Trophoblast cell (in vitro differentiated cells and primary cell): Measurements from ENCODE around the gene CGGBP1.

Experiments used
- DNase-seq, 2 donors: peaks; one replicate each; pipeline ENCODE4 v3.0.0-alpha.2; 2016
- H2AFZ ChIP-seq: 2 replicates; pipeline ENCODE4 v1.6.1; 2013; ENCODE audit warnings: low read length, moderate library complexity, mild to moderate bottlenecking; ENCODE audit not compliant: insufficient read depth, poor library complexity
- H2AK5ac ChIP-seq: 2 replicates; pipeline ENCODE4 v1.6.1; 2013; ENCODE audit warnings: mild to moderate bottlenecking, low read length
- H2BK120ac ChIP-seq: 2 replicates; pipeline ENCODE4 v1.6.1; 2013; ENCODE audit warnings: low read length, mild to moderate bottlenecking, moderate library complexity; ENCODE audit not compliant: insufficient read depth, poor library complexity
- H2BK12ac ChIP-seq: 2 replicates; pipeline ENCODE4 v1.6.1; 2013; ENCODE audit warnings: mild to moderate bottlenecking, low read length, moderate library complexity
- H2BK5ac ChIP-seq: 2 replicates; pipeline ENCODE4 v1.6.1; 2013; ENCODE audit warnings: low read length, low read depth, moderate library complexity, mild to moderate bottlenecking; ENCODE audit not compliant: poor library complexity
- H3K14ac ChIP-seq: 2 replicates; pipeline ENCODE4 v1.6.1; 2013; ENCODE audit warnings: mild to moderate bottlenecking, low read length
- H3K18ac ChIP-seq: 2 replicates; pipeline ENCODE4 v1.6.1; 2013; ENCODE audit warnings: mild to moderate bottlenecking, low read length
- H3K23ac ChIP-seq: 2 replicates; pipeline ENCODE4 v1.6.1; 2013; ENCODE audit warnings: low read length
- H3K27ac ChIP-seq: 2 replicates; pipeline ENCODE4 v1.5.1; 2013; ENCODE audit warnings: low read depth, mild to moderate bottlenecking, inconsistent platforms, low read length, moderate library complexity
- H3K27me3 ChIP-seq: 2 replicates; pipeline ENCODE4 v1.6.1; 2013; ENCODE audit warnings: inconsistent platforms, mild to moderate bottlenecking, low read length, moderate library complexity; ENCODE audit not compliant: insufficient read depth
- H3K36me3 ChIP-seq, 2 experiments: 1 replicate in 1 of 2; 2 replicates in 1 of 2; pipeline ENCODE4 v1.6.1; 2013; ENCODE audit warnings: low read length in 2 of 2, mild to moderate bottlenecking in 2 of 2, moderate library complexity in 1 of 2; ENCODE audit not compliant: insufficient read depth in 2 of 2, control insufficient read depth in 1 of 2
- H3K4ac ChIP-seq: 2 replicates; pipeline ENCODE4 v1.6.1; 2013; ENCODE audit warnings: low read depth, mild to moderate bottlenecking, low read length, moderate library complexity
- H3K4me1 ChIP-seq, 2 experiments: 1 replicate in 1 of 2; 2 replicates in 1 of 2; pipeline ENCODE4 v1.6.1; 2013; ENCODE audit warnings: low read length in 2 of 2, mild to moderate bottlenecking in 2 of 2, moderate library complexity in 1 of 2; ENCODE audit not compliant: insufficient read depth in 2 of 2, control insufficient read depth in 1 of 2
- H3K4me2 ChIP-seq: 2 replicates; pipeline ENCODE4 v1.6.1; 2013; ENCODE audit warnings: inconsistent platforms, mild to moderate bottlenecking, low read length, moderate library complexity
- H3K4me3 ChIP-seq: 2 replicates; pipeline ENCODE4 v1.5.1; 2013; ENCODE audit warnings: mild to moderate bottlenecking, low read depth, low read length, inconsistent platforms
- H3K79me1 ChIP-seq: one replicate; pipeline ENCODE4 v1.6.1; 2013; ENCODE audit warnings: low read length
- H3K79me2 ChIP-seq: 2 replicates; pipeline ENCODE4 v1.6.1; 2013; ENCODE audit warnings: low read length, mild to moderate bottlenecking; ENCODE audit not compliant: control insufficient read depth, insufficient read depth, poor library complexity
- H3K9ac ChIP-seq: 2 replicates; pipeline ENCODE4 v1.6.1; 2013; ENCODE audit warnings: mild to moderate bottlenecking, low read length
- H3K9me3 ChIP-seq: 2 replicates; pipeline ENCODE4 v1.6.1; 2013; ENCODE audit warnings: low read depth, mild to moderate bottlenecking, control low read depth, inconsistent platforms, low read length; ENCODE audit not compliant: insufficient read depth
- H4K12ac ChIP-seq: 2 replicates; pipeline ENCODE4 v1.6.1; 2013; ENCODE audit warnings: low read depth, mild to moderate bottlenecking, low read length, moderate library complexity
- H4K8ac ChIP-seq: 2 replicates; pipeline ENCODE4 v1.6.1; 2013; ENCODE audit warnings: low read depth, mild to moderate bottlenecking, low read length, moderate library complexity
- H4K91ac ChIP-seq: one replicate; pipeline ENCODE4 v1.6.1; 2013; ENCODE audit warnings: low read depth, mild to moderate bottlenecking, low read length, moderate library complexity
- WGBS: extraction: QIAGEN DNeasy Blood & Tissue Kit; methylation state at CpG from one replicate; pipeline ENCODE4 v1.1.7; 2013; ENCODE audit warnings: missing lambda C conversion rate; ENCODE audit not compliant: insufficient read length, insufficient coverage; ENCODE audit errors: extremely low coverage; 5-methylcytosine and 5-hydroxymethylcytosine counted together

The CGGBP1 gene

GRCh38 chr3:88033079-88033478, 25.7 kb downstream of the CGGBP1 start:
- H3K9me3 ChIP-seq: no peaks in the 10 kb centered on the region

GRCh38 chr3:88032245-88032644, 26.6 kb downstream of the CGGBP1 start:
- Histone ChIP-seq H2BK12ac (no peak overlapping the region), H3K36me3 (no peaks in the 10 kb centered on the region), H3K14ac (no peak overlapping the region), H3K4me3 (no peak overlapping the region), H3K79me2 (no peaks in the 10 kb centered on the region), H3K79me1 (no peaks in the 10 kb centered on the region), H3K4me2 (no peak overlapping the region), H4K12ac (no peak overlapping the region), H2BK5ac (no peak overlapping the region), H3K23ac (no peak overlapping the region), H2AFZ (no peak overlapping the region), H2BK120ac (no peak overlapping the region), H3K9ac (no peak overlapping the region), H3K4ac (no peak overlapping the region), H3K27me3 (no peaks in the 10 kb centered on the region), H4K91ac (no peak overlapping the region), H3K18ac (no peak overlapping the region), H3K9me3 (no peaks in the 10 kb centered on the region), H3K27ac (no peak overlapping the region), H3K4me1 (no peaks in the 10 kb centered on the region), H4K8ac (no peak overlapping the region), H2AK5ac (no peak overlapping the region)
- WGBS: no CpG with 5 or more reads among the region's 2 CpGs
- no peak for DNase-seq

More at GRCh38 chr3:88033079-88033478, 25.7 kb downstream of the CGGBP1 start:
- no peak overlapping the region for H3K4me2 ChIP-seq
- no peaks in the 10 kb centered on the region for H3K79me2 ChIP-seq
- no peak overlapping the region for H2BK120ac ChIP-seq
- H3K23ac ChIP-seq: no peak overlapping the region
- H3K4me1 ChIP-seq: no peaks in the 10 kb centered on the region
- H3K79me1 ChIP-seq: no peaks in the 10 kb centered on the region
- no peak overlapping the region for H4K91ac ChIP-seq
- H3K9ac ChIP-seq: no peak overlapping the region
- H2AFZ ChIP-seq: no peak overlapping the region
- no peak overlapping the region for H3K4me3 ChIP-seq
- no peak overlapping the region for H4K12ac ChIP-seq
- no peak overlapping the region for H3K18ac ChIP-seq
- no peak for DNase-seq
- no peak overlapping the region for H2BK12ac ChIP-seq
- no peaks in the 10 kb centered on the region for H3K36me3 ChIP-seq
- no CpG with 5 or more reads among the region's 2 CpGs for WGBS
- H3K4ac ChIP-seq: no peak overlapping the region
- H3K14ac ChIP-seq: no peak overlapping the region
- no peak overlapping the region for H3K27ac ChIP-seq
- H2BK5ac ChIP-seq: no peak overlapping the region
- no peak overlapping the region for H2AK5ac ChIP-seq
- H3K27me3 ChIP-seq: no peaks in the 10 kb centered on the region
- H4K8ac ChIP-seq: no peak overlapping the region

GRCh38 chr3:88031642-88032077, 27.1 kb downstream of the CGGBP1 start:
- H4K12ac ChIP-seq: no peak overlapping the region
- no peak overlapping the region for H3K4me2 ChIP-seq
- H3K4ac ChIP-seq: no peak overlapping the region
- no peak overlapping the region for H4K91ac ChIP-seq
- H3K4me1 ChIP-seq: no peaks in the 10 kb centered on the region
- no peak overlapping the region for H3K23ac ChIP-seq
- H3K36me3 ChIP-seq: no peaks in the 10 kb centered on the region
- DNase-seq: peak in 1 of 2 donors; percentile 20
- no peaks in the 10 kb centered on the region for H3K9me3 ChIP-seq
- no peak overlapping the region for H2BK12ac ChIP-seq
- H3K79me2 ChIP-seq: no peaks in the 10 kb centered on the region
- no peak overlapping the region for H3K18ac ChIP-seq
- H3K14ac ChIP-seq: no peak overlapping the region
- no peak overlapping the region for H2BK5ac ChIP-seq
- WGBS: no CpG with 5 or more reads among the region's 1 CpG
- no peak overlapping the region for H2BK120ac ChIP-seq
- H3K9ac ChIP-seq: no peak overlapping the region
- no peaks in the 10 kb centered on the region for H3K27me3 ChIP-seq
- no peaks in the 10 kb centered on the region for H3K79me1 ChIP-seq
- H4K8ac ChIP-seq: no peak overlapping the region
- no peak overlapping the region for H2AK5ac ChIP-seq
- no peak overlapping the region for H3K4me3 ChIP-seq
- no peak overlapping the region for H3K27ac ChIP-seq
- no peak overlapping the region for H2AFZ ChIP-seq

- H3K4me1 ChIP-seq: no peaks in the 10 kb centered on the region
- no CpG with 5 or more reads among the region's 3 CpGs for WGBS
- H4K8ac ChIP-seq: no peak overlapping the region
- no peak overlapping the region for H3K14ac ChIP-seq
- no peak overlapping the region for H3K9ac ChIP-seq
- H3K18ac ChIP-seq: no peak overlapping the region
- no peak overlapping the region for H2BK120ac ChIP-seq
- H3K27ac ChIP-seq: no peak overlapping the region
- H3K4me2 ChIP-seq: no peak overlapping the region
- H3K4ac ChIP-seq: no peak overlapping the region
- H2BK5ac ChIP-seq: no peak overlapping the region
- H4K12ac ChIP-seq: no peak overlapping the region
- H3K79me1 ChIP-seq: no peaks in the 10 kb centered on the region
- no peak overlapping the region for H4K91ac ChIP-seq
- no peak overlapping the region for H2AFZ ChIP-seq
- H3K27me3 ChIP-seq: no peaks in the 10 kb centered on the region
- no peak for DNase-seq
- H2BK12ac ChIP-seq: no peak overlapping the region
- no peaks in the 10 kb centered on the region for H3K79me2 ChIP-seq
- H3K23ac ChIP-seq: no peak overlapping the region
- H2AK5ac ChIP-seq: no peak overlapping the region
- peaks cover 5% of the 10 kb centered on the region for H3K9me3 ChIP-seq
- H3K4me3 ChIP-seq: no peak overlapping the region
- no peaks in the 10 kb centered on the region for H3K36me3 ChIP-seq
Measured at GRCh38 chr3:88030210-88030609, 28.6 kb downstream of the CGGBP1 start.
